IMR-90 (cell line): ENCODE data around the gene PTGES.

Experiments
- CEBPB ChIP-seq: IDR thresholded peaks from 2 replicates; pipeline ENCODE4 v1.6.1; 2012; ENCODE audit warnings: low read depth, low read length, improper control_type of control experiment
- CHD1 ChIP-seq: IDR thresholded peaks from 2 replicates; pipeline ENCODE4 v1.6.1; 2012; ENCODE audit warnings: low read depth, low read length, improper control_type of control experiment
- CTCF ChIP-seq: conservative IDR thresholded peaks from 2 replicates; pipeline ENCODE4 v1.5.1; 2012; ENCODE audit warnings: mild to moderate bottlenecking, low read depth, low read length, improper control_type of control experiment
- MAFK ChIP-seq: IDR thresholded peaks from 2 replicates; pipeline ENCODE4 v1.6.1; 2012; ENCODE audit warnings: low read depth, low read length, improper control_type of control experiment
- MAZ ChIP-seq: IDR thresholded peaks from 2 replicates; pipeline ENCODE4 v1.6.1; 2012; ENCODE audit warnings: low read depth, mild to moderate bottlenecking, low read length, improper control_type of control experiment, moderate library complexity, borderline replicate concordance
- MXI1 ChIP-seq: IDR thresholded peaks from 2 replicates; pipeline ENCODE4 v1.6.1; 2012; ENCODE audit warnings: low read depth, mild to moderate bottlenecking, low read length, moderate library complexity, borderline replicate concordance
- NFE2L2 ChIP-seq: fragments of 150-350 bp; IDR thresholded peaks from 2 replicates; pipeline ENCODE4 v1.6.1; 2016; ENCODE audit warnings: low read depth, mild to moderate bottlenecking, low read length
- POLR2A ChIP-seq: IDR thresholded peaks from 2 replicates; pipeline ENCODE4 v1.6.1; 2012; ENCODE audit warnings: mild to moderate bottlenecking, low read depth, low read length
- RAD21 ChIP-seq: IDR thresholded peaks from 2 replicates; pipeline ENCODE4 v1.6.1; 2012; ENCODE audit warnings: low read length, improper control_type of control experiment
- RFX5 ChIP-seq: IDR thresholded peaks from 2 replicates; pipeline ENCODE4 v1.8.0; 2012; ENCODE audit warnings: low read depth, mild to moderate bottlenecking, low read length, moderate library complexity
- SMC3 ChIP-seq: fragments of 150-350 bp; IDR thresholded peaks from 2 replicates; pipeline ENCODE4 v1.6.1; 2016; ENCODE audit warnings: low read depth, mild to moderate bottlenecking, antibody characterized with exemption, low read length, moderate library complexity
- USF2 ChIP-seq: fragments of 150-350 bp; IDR thresholded peaks from 2 replicates; pipeline ENCODE4 v1.6.1; 2017; ENCODE audit warnings: mild to moderate bottlenecking, antibody characterized with exemption, low read length, low read depth
- TF ChIP-seq, protein P1 (sequence below): fragments of 150-350 bp; IDR thresholded peaks from 2 replicates; pipeline ENCODE4 v1.6.1; 2016; ENCODE audit warnings: low read depth, mild to moderate bottlenecking, low read length, moderate library complexity, borderline replicate concordance

DNA sequence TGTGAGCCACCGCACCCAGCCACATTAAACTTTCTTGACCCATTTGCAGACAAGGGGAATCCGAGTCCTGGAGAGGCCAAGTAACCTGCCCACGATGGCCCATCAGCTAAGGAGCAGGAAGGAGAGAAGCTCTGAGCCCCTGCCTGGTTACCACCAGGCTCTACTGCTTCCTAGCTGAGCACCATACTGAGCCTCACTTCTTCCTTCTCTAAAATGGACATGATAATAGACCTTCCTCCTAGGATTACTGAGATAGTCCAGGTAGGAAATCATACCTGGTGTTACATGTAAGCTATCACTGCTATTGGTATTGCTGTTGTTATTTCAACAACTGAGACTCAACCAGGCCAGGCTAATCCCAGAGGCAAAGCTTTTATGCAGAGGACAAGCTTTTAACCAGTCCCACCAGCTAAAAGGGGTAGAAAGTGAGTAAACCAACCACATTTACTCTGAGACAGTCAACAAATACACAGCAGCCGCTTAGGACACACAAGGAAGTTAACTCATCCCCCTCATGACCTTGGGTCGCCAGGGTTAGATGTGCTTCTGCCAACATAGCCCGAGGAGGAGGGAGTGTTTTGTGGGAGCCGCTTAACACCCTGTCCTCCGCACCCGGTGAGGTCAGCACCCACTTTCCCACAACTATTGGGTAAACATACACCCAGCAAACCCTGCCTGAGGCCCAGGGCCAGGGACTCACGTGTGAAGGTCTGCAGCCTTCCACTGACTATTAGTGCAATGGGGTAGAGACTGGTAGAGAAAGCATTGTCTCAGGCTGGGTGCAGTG is 20.6 kb upstream of the PTGES start:
- TF ChIP-seq CEBPB (no peak; the same call in 1 of the 2 replicates), CTCF (no peak), RFX5 (no peak), MXI1 (no peak), POLR2A (no peak), USF2 (no peak), MAFK (no peak), MAZ (no peak), SMC3 (no peak), NFE2L2 (no peak), RAD21 (no peak), CHD1 (no peak)
- TF ChIP-seq, protein P1, sequence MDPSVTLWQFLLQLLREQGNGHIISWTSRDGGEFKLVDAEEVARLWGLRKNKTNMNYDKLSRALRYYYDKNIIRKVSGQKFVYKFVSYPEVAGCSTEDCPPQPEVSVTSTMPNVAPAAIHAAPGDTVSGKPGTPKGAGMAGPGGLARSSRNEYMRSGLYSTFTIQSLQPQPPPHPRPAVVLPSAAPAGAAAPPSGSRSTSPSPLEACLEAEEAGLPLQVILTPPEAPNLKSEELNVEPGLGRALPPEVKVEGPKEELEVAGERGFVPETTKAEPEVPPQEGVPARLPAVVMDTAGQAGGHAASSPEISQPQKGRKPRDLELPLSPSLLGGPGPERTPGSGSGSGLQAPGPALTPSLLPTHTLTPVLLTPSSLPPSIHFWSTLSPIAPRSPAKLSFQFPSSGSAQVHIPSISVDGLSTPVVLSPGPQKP: no peak
